Measurements from ENCODE around the gene CIRBP. TPM values are rescaled to one million over a fixed set of nuclear protein-coding genes. Genes with fewer than 3 reads are reported as not detected.

CIRBP gene
- total and polyA plus RNA-seq, 2 of the 13 experiments (the other 11 are each of a cell fraction or from before 2014, with no cell fraction given), result 133 to 140 TPM

DNA sequence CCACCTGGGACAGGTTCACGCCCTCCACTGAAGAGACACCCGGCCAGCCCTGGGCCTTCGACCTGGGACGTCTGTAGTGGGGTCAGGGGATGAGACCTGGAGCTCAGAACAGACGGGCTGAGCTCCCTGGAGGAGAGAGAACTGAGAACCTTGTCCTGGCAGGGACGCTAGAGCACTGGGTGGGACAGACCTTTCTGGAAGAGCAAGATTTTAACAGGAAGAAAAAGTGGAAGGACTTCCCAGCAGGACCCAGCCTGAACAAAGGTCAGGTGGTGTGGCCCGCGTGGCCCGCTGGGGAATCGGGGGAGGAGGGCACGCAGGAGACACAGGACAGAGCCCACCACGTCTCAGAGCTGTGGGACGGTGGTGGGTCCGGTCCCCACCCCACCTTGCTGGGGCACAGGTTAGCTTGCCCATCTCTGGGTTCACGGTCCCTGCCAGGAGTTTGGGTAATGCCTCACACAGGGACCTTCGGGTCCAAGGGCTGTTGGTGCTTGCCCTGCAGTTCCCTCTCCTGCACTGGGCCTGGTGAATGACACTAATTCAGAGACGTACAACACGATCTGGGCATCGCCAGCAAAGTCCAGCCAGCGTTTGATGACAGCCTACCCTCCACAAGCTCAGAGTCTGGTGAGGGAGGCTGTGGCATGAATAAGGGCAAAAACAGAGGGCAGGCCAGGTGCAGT lies 15.3 kb downstream of the CIRBP start (continued):
- TF ChIP-seq, protein P1, sequence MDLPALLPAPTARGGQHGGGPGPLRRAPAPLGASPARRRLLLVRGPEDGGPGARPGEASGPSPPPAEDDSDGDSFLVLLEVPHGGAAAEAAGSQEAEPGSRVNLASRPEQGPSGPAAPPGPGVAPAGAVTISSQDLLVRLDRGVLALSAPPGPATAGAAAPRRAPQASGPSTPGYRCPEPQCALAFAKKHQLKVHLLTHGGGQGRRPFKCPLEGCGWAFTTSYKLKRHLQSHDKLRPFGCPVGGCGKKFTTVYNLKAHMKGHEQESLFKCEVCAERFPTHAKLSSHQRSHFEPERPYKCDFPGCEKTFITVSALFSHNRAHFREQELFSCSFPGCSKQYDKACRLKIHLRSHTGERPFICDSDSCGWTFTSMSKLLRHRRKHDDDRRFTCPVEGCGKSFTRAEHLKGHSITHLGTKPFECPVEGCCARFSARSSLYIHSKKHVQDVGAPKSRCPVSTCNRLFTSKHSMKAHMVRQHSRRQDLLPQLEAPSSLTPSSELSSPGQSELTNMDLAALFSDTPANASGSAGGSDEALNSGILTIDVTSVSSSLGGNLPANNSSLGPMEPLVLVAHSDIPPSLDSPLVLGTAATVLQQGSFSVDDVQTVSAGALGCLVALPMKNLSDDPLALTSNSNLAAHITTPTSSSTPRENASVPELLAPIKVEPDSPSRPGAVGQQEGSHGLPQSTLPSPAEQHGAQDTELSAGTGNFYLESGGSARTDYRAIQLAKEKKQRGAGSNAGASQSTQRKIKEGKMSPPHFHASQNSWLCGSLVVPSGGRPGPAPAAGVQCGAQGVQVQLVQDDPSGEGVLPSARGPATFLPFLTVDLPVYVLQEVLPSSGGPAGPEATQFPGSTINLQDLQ (CRISPR knock-in tag; IDR thresholded peaks at IDR 0.05), result no peak
- TF ChIP-seq TBL1XR1 (IDR thresholded peaks at IDR 0.05; ENCODE audit: borderline replicate concordance, low read length, partially characterized antibody), result no peak
- TF ChIP-seq, protein P2, sequence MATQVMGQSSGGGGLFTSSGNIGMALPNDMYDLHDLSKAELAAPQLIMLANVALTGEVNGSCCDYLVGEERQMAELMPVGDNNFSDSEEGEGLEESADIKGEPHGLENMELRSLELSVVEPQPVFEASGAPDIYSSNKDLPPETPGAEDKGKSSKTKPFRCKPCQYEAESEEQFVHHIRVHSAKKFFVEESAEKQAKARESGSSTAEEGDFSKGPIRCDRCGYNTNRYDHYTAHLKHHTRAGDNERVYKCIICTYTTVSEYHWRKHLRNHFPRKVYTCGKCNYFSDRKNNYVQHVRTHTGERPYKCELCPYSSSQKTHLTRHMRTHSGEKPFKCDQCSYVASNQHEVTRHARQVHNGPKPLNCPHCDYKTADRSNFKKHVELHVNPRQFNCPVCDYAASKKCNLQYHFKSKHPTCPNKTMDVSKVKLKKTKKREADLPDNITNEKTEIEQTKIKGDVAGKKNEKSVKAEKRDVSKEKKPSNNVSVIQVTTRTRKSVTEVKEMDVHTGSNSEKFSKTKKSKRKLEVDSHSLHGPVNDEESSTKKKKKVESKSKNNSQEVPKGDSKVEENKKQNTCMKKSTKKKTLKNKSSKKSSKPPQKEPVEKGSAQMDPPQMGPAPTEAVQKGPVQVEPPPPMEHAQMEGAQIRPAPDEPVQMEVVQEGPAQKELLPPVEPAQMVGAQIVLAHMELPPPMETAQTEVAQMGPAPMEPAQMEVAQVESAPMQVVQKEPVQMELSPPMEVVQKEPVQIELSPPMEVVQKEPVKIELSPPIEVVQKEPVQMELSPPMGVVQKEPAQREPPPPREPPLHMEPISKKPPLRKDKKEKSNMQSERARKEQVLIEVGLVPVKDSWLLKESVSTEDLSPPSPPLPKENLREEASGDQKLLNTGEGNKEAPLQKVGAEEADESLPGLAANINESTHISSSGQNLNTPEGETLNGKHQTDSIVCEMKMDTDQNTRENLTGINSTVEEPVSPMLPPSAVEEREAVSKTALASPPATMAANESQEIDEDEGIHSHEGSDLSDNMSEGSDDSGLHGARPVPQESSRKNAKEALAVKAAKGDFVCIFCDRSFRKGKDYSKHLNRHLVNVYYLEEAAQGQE (IDR thresholded peaks at IDR 0.05; ENCODE audit: borderline replicate concordance in 1 of 2, low read depth in 1 of 2, low read length in 2 of 2), result no peak
- no peak for TF ChIP-seq XBP1 (CRISPR knock-in tag; IDR thresholded peaks at IDR 0.05)
- no peak for TF ChIP-seq PCBP1 (IDR thresholded peaks at IDR 0.05; ENCODE audit: borderline replicate concordance, low read depth, low read length)
- TF ChIP-seq, protein P3, sequence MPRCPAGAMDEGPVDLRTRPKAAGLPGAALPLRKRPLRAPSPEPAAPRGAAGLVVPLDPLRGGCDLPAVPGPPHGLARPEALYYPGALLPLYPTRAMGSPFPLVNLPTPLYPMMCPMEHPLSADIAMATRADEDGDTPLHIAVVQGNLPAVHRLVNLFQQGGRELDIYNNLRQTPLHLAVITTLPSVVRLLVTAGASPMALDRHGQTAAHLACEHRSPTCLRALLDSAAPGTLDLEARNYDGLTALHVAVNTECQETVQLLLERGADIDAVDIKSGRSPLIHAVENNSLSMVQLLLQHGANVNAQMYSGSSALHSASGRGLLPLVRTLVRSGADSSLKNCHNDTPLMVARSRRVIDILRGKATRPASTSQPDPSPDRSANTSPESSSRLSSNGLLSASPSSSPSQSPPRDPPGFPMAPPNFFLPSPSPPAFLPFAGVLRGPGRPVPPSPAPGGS (CRISPR knock-in tag; IDR thresholded peaks at IDR 0.05), result no peak
- TF ChIP-seq, protein P4, sequence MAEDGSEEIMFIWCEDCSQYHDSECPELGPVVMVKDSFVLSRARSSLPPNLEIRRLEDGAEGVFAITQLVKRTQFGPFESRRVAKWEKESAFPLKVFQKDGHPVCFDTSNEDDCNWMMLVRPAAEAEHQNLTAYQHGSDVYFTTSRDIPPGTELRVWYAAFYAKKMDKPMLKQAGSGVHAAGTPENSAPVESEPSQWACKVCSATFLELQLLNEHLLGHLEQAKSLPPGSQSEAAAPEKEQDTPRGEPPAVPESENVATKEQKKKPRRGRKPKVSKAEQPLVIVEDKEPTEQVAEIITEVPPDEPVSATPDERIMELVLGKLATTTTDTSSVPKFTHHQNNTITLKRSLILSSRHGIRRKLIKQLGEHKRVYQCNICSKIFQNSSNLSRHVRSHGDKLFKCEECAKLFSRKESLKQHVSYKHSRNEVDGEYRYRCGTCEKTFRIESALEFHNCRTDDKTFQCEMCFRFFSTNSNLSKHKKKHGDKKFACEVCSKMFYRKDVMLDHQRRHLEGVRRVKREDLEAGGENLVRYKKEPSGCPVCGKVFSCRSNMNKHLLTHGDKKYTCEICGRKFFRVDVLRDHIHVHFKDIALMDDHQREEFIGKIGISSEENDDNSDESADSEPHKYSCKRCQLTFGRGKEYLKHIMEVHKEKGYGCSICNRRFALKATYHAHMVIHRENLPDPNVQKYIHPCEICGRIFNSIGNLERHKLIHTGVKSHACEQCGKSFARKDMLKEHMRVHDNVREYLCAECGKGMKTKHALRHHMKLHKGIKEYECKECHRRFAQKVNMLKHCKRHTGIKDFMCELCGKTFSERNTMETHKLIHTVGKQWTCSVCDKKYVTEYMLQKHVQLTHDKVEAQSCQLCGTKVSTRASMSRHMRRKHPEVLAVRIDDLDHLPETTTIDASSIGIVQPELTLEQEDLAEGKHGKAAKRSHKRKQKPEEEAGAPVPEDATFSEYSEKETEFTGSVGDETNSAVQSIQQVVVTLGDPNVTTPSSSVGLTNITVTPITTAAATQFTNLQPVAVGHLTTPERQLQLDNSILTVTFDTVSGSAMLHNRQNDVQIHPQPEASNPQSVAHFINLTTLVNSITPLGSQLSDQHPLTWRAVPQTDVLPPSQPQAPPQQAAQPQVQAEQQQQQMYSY (CRISPR knock-in tag; IDR thresholded peaks at IDR 0.05), result no peak
- TF ChIP-seq GTF2F1 (IDR thresholded peaks at IDR 0.05; ENCODE audit: low read length), result no peak
- TF ChIP-seq ZNF747 (CRISPR knock-in tag; IDR thresholded peaks at IDR 0.05; ENCODE audit: borderline replicate concordance), result no peak
- no peak for TF ChIP-seq ZNF460 (CRISPR knock-in tag; IDR thresholded peaks at IDR 0.05; ENCODE audit: borderline replicate concordance)
- TF ChIP-seq, protein P5, sequence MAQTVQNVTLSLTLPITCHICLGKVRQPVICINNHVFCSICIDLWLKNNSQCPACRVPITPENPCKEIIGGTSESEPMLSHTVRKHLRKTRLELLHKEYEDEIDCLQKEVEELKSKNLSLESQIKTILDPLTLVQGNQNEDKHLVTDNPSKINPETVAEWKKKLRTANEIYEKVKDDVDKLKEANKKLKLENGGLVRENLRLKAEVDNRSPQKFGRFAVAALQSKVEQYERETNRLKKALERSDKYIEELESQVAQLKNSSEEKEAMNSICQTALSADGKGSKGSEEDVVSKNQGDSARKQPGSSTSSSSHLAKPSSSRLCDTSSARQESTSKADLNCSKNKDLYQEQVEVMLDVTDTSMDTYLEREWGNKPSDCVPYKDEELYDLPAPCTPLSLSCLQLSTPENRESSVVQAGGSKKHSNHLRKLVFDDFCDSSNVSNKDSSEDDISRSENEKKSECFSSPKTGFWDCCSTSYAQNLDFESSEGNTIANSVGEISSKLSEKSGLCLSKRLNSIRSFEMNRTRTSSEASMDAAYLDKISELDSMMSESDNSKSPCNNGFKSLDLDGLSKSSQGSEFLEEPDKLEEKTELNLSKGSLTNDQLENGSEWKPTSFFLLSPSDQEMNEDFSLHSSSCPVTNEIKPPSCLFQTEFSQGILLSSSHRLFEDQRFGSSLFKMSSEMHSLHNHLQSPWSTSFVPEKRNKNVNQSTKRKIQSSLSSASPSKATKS (CRISPR knock-in tag; IDR thresholded peaks at IDR 0.05), result no peak
- TF ChIP-seq ZNF780A (CRISPR knock-in tag; IDR thresholded peaks at IDR 0.05), result no peak
- no peak for TF ChIP-seq NCOA2 (CRISPR knock-in tag; IDR thresholded peaks at IDR 0.05)
- peak; percentile 39; the same call in 1 of the 2 replicates for TF ChIP-seq YEATS4 (CRISPR knock-in tag; IDR thresholded peaks at IDR 0.05; ENCODE audit: borderline replicate concordance)

Measured in HepG2 (cell line).